Tibial nerve (tissue), 4 donors: ENCODE results near the gene LRFN3. TPM values are rescaled to one million over a fixed set of nuclear protein-coding genes. Genes with fewer than 3 reads are reported as not detected.

ENCODE experiments used
- DNase-seq, 2 donors: peaks; one replicate each; pipeline ENCODE4 v3.0.0-alpha.2; 2019; ENCODE audit warnings: low spot score in 2 of 2
- H3K27ac ChIP-seq, 4 donors: fragments of 200-600 bp; sonication (generic) in 3 of 4; one replicate each; pipeline ENCODE4 v1.5.1; 2017 to 2019; ENCODE audit warnings: mild to moderate bottlenecking in 1 of 4
- H3K27me3 ChIP-seq, 2 donors: fragments of 200-600 bp; sonication (generic) in 1 of 2; one replicate each; pipeline versions ENCODE4 v1.5.1 to v1.6.0; 2017 to 2019
- H3K36me3 ChIP-seq, 3 donors: fragments of 200-600 bp; sonication (generic); one replicate each; pipeline ENCODE4 v1.5.1; 2018 to 2019
- H3K4me1 ChIP-seq, 4 donors: fragments of 200-600 bp; sonication (generic) in 3 of 4; one replicate each; pipeline ENCODE4 v1.5.1; 2017 to 2019
- H3K4me3 ChIP-seq, 4 donors: fragments of 200-600 bp; sonication (generic) in 3 of 4; one replicate each; pipeline ENCODE4 v1.5.1; 2017 to 2019; ENCODE audit warnings: mild to moderate bottlenecking in 1 of 4, moderate library complexity in 1 of 4
- H3K9me3 ChIP-seq, 4 donors: fragments of 200-600 bp; sonication (generic) in 3 of 4; one replicate each; pipeline ENCODE4 v1.5.1; 2017 to 2019
- EP300 ChIP-seq, 2 donors: sonication (generic); formaldehyde crosslinking; IDR thresholded peaks; one replicate each; pipeline ENCODE4 v1.6.1; 2017; ENCODE audit warnings: antibody characterized with exemption in 2 of 2, mild to moderate bottlenecking in 1 of 2
- POLR2A ChIP-seq, 2 donors: fragments of 450-650 bp; IDR thresholded peaks; one replicate each; pipeline ENCODE4 v1.6.1; 2017; ENCODE audit warnings: antibody characterized with exemption in 2 of 2, mild to moderate bottlenecking in 2 of 2, moderate library complexity in 2 of 2
- WGBS, 2 donors: methylation state at CpG; one replicate each; pipeline ENCODE4 v1.1.5; 2018; 5-methylcytosine and 5-hydroxymethylcytosine counted together
- total RNA-seq, 4 donors: library from RNA; depleted of rRNA; stranded (reverse); fragments of >200 nt; gene quantifications; one replicate each; pipeline ENCODE4 v1.1.0, GENCODE V29; 2016
- TF ChIP-seq, protein P1 (sequence below), 5 experiments: fragments of 200-600 bp in 3 of 5; fragments of 450-650 bp in 2 of 5; sonication (generic) in 3 of 5; IDR thresholded peaks; one replicate each; pipeline ENCODE4 v1.5.1; 2016 to 2019; ENCODE audit warnings: antibody characterized with exemption in 5 of 5, mild to moderate bottlenecking in 3 of 5, moderate library complexity in 2 of 5

LRFN3 gene
- total RNA-seq, 4 donors from 2014 or later, result 5.0 to 20.4 (median 8.6) TPM

DNA sequence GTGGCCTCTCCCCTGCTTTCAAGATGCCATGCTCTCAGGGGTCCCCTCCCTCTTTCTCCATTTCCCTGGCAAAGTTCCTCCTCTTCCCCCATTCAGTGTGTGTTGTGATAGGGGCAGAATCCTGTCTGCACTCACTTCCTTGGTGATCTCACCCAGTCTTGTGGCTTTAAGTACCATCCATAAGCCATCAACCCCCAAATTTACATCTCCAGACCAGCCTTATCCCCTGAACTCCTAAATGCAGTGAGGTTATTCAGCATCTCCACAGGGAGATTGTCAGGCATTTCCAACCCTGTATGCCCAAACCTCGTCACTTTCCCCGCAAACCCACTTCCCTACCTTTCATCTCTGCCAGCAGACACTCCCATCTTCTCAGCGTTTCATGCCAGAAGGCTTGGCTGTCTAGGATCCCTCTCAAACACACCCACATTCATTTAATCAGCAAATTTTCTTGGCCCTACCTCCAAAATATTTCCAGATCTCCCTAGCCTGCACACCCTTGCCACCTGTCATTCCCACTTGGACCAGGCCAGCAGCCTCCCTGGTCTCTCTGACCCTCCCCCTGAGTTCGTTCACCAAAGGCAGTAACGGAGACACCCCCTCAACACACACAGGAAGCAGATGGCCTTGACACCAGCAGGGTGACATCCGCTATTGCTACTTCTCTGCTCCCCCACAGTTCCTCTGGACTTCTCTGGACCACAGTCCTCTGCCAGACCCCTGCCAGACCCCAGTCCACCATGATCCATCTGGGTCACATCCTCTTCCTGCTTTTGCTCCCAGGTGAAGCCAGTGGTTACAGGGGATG, 34.1 kb upstream of the LRFN3 start, which contains the start of gene HCST:
Gene HCST, plus strand, starts transcription at position 676 of the 808 bp plus-strand sequence. Its CDS starts 65 bp downstream, at position 741.
- peak within 1 kb of the TSS in 3 of 4 donors; percentile 4 to 80 (median 25) for H3K4me3 ChIP-seq
- TF ChIP-seq POLR2A (IDR thresholded peaks at IDR 0.05) (no peak), EP300 (IDR thresholded peaks at IDR 0.05) (no peak)
- peaks cover 0 to 70% (median 33%) of the 10 kb centered on the region in 4 donors for H3K4me1 ChIP-seq
- peak within 1 kb of the TSS; percentile 83 to 94 (median 92) for H3K27ac ChIP-seq
- no peaks in the 10 kb centered on the region for H3K9me3 ChIP-seq
- H3K36me3 ChIP-seq, result peaks cover 0 to 8% (median 0%) of the 10 kb centered on the region in 3 donors
- no peak for DNase-seq
- H3K27me3 ChIP-seq, result peaks cover 0 to 3% of the 10 kb centered on the region in 2 donors
- WGBS, 2 donors, result 32 to 35% methylated on average over 6 of the region's 6 CpGs

DNA sequence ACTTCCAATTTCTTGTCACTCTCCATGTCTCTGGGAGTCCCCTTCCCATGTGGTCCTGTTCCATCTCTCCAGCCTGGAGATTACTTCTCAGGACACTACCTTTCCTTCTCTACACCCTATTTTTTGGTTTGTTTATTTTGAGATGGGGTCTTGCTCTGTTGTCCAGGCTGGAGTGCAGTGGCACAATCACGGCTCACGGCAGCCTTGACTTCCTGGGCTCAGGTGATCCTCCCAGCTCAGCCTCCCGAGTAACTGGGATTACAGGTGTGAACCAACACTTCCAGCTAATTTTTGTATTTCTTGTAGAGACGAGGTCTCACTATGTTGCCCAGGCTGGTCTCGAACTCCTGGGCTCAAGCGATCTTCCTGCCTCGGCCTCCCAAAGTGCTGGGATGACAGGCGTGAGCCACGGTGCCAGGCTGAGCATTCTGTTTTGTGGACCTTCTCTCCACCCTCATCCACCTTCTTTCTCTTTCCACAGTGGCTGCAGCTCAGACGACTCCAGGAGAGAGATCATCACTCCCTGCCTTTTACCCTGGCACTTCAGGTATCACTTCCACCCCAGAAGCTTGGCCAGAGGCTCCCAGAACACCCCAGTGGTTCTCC, 33.2 kb upstream of the LRFN3 start:
- H3K4me1 ChIP-seq, result peaks cover 0 to 63% (median 31%) of the 10 kb centered on the region in 4 donors
- H3K4me3 ChIP-seq, result peak overlapping the region in 3 of 4 donors; percentile 4 to 80 (median 25)
- peak overlapping the region; percentile 83 to 94 (median 92) for H3K27ac ChIP-seq
- H3K9me3 ChIP-seq, result no peaks in the 10 kb centered on the region
- 75 to 79% methylated on average over 10 of the region's 10 CpGs for WGBS, 2 donors
- no peak for DNase-seq
- TF ChIP-seq, protein P1, sequence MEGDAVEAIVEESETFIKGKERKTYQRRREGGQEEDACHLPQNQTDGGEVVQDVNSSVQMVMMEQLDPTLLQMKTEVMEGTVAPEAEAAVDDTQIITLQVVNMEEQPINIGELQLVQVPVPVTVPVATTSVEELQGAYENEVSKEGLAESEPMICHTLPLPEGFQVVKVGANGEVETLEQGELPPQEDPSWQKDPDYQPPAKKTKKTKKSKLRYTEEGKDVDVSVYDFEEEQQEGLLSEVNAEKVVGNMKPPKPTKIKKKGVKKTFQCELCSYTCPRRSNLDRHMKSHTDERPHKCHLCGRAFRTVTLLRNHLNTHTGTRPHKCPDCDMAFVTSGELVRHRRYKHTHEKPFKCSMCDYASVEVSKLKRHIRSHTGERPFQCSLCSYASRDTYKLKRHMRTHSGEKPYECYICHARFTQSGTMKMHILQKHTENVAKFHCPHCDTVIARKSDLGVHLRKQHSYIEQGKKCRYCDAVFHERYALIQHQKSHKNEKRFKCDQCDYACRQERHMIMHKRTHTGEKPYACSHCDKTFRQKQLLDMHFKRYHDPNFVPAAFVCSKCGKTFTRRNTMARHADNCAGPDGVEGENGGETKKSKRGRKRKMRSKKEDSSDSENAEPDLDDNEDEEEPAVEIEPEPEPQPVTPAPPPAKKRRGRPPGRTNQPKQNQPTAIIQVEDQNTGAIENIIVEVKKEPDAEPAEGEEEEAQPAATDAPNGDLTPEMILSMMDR (IDR thresholded peaks at IDR 0.05), result no peak
- TF ChIP-seq EP300 (IDR thresholded peaks at IDR 0.05) (no peak), POLR2A (IDR thresholded peaks at IDR 0.05) (no peak)
- no peaks in the 10 kb centered on the region for H3K36me3 ChIP-seq
- peaks cover 0 to 3% of the 10 kb centered on the region in 2 donors for H3K27me3 ChIP-seq

DNA sequence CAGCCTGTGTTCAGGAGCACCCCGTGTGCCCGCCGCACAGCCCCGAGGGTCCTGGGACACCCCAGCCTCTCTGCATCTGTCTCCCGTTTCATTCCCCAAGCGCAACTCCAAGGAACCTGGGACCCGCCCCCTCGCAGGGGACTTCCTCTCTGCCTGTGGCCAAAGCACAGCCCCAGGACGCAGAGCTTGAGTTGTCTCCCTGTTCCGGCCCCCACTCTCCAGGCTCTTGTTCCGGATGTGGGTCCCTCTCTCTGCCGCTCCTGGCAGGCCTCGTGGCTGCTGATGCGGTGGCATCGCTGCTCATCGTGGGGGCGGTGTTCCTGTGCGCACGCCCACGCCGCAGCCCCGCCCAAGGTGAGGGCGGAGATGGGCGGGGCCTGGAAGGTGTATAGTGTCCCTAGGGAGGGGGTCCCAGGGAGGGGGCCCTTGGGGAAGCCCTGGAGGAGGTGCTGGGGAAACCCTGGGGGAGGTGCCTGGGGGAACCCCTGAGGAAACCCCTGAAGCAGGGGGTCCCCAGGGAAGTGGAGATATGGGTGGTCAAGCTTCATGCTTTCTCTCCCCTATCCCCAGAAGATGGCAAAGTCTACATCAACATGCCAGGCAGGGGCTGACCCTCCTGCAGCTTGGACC, 32.5 kb upstream of the LRFN3 start:
- Histone ChIP-seq H3K9me3 (no peaks in the 10 kb centered on the region), H3K4me1 (peaks cover 0 to 56% (median 28%) of the 10 kb centered on the region in 4 donors), H3K36me3 (no peaks in the 10 kb centered on the region), H3K27ac (peak overlapping the region in 3 of 4 donors; percentile 92 to 94 (median 93)), H3K27me3 (peaks cover 0 to 3% of the 10 kb centered on the region in 2 donors), H3K4me3 (peak overlapping the region in 3 of 4 donors; percentile 4 to 80 (median 25))
- DNase-seq, result peak; percentile 43 to 57
- peak; percentile 35 to 56 for TF ChIP-seq POLR2A (IDR thresholded peaks at IDR 0.05)
- TF ChIP-seq, protein P1 (IDR thresholded peaks at IDR 0.05), result no peak
- peak in 1 of 2 donors; percentile 74 for TF ChIP-seq EP300 (IDR thresholded peaks at IDR 0.05)
- 5 to 6% methylated on average over 11 to 22 of the region's 24 CpGs for WGBS, 2 donors

DNA sequence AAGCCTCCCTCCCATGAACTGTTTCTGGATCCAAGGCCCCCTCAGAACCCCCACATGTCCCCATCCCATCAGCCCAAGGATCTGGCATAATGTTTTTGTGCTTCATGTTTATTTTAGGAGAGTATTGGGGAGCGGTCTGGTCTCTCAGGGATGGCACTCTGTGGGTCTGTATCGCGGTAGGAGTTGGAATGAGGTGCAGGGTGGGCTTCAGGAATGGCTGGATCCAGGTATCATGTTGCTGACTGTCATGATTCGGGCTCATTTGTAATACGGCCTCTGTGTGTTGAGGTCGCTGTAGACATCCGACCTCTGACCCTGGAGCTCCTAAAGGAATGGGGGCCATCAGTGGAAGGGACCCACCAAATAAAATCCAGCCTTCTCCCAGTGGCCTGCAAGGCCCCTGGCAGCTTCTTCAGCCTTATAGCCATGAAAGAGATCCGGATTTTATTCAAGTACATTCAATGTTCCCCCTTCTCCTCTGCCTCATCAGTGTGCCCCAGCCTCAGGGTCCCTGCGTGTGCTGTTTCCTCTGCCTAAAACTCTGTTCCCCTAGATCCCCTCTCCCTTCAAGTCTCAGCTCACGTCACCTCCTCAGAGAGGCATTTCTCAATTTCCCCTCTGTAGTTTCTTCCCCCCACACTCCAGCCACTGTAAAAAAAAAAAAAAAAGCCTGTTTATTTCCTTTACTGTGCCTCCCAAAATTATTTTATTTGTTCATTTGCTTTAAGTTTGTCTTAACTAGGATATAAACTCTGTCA, 31.7 kb upstream of the LRFN3 start:
- TF ChIP-seq POLR2A (IDR thresholded peaks at IDR 0.05), result no peak
- peak in 1 of 2 donors; percentile 42 for TF ChIP-seq EP300 (IDR thresholded peaks at IDR 0.05)
- peak in 1 of 2 donors; percentile 12 for DNase-seq
- peaks cover 0 to 51% (median 25%) of the 10 kb centered on the region in 4 donors for H3K4me1 ChIP-seq
- no peaks in the 10 kb centered on the region for H3K36me3 ChIP-seq
- no peaks in the 10 kb centered on the region for H3K9me3 ChIP-seq
- no peak overlapping the region for H3K4me3 ChIP-seq
- WGBS, 2 donors, result 75 to 87% methylated on average over 10 of the region's 10 CpGs
- H3K27ac ChIP-seq, result peak overlapping the region in 3 of 4 donors; percentile 92 to 94 (median 93)
- H3K27me3 ChIP-seq, result peaks cover 0 to 3% of the 10 kb centered on the region in 2 donors

DNA sequence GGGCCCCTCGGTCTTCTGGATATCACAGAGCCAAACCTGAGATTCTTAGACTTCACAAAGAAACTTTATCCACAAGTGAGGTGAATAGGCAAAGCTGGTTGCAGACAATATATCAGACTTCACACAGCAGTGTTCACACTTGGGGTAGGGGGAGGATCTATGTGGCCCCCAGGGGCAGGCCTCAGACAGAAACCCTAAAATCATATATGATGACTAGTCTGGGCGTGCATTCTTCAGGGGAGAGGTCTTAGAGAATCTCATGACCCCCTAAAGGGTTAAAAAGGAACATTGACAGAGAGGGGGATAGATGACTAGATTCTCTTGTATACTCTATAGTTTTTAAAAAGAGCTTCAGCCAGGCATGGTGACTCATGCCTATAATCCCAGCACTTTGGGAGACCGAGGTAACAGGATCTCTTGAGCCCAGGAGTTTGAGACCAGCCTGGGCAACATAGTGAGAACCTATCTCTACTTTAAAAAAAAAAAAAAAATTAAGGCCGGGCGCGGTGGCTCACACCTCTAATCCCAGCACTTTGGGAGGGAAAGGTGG, 30.9 kb upstream of the LRFN3 start:
- TF ChIP-seq EP300 (IDR thresholded peaks at IDR 0.05), result no peak
- TF ChIP-seq, protein P1 (IDR thresholded peaks at IDR 0.05), result no peak
- no peak for TF ChIP-seq POLR2A (IDR thresholded peaks at IDR 0.05)
- 71 to 79% methylated on average over 6 of the region's 6 CpGs for WGBS, 2 donors
- Histone ChIP-seq H3K27ac (peak overlapping the region in 3 of 4 donors; percentile 8 to 94 (median 93)), H3K9me3 (no peaks in the 10 kb centered on the region), H3K36me3 (no peaks in the 10 kb centered on the region), H3K27me3 (no peaks in the 10 kb centered on the region), H3K4me3 (no peak overlapping the region), H3K4me1 (peaks cover 0 to 51% (median 25%) of the 10 kb centered on the region in 4 donors)
- no peak for DNase-seq
